SU-DHL-6 (cell line): ENCODE data around the gene RELN.

Experiments used
- CTCF ChIP-seq: fragments of 200-600 bp; sonication (generic); IDR thresholded peaks from one replicate; pipeline ENCODE4 v1.5.1; 2017; ENCODE audit warnings: antibody characterized with exemption, mild to moderate bottlenecking, low read length, moderate library complexity; ENCODE audit not compliant: insufficient read depth, poor library complexity, severe bottlenecking
- EZH2phosphoT487 ChIP-seq: fragments of 200-600 bp; sonication (generic), shearing (Covaris generic); conservative IDR thresholded peaks from 2 replicates; pipeline ENCODE4 v1.6.1; 2018; ENCODE audit warnings: mild to moderate bottlenecking, antibody characterized with exemption, low read length, moderate library complexity, mixed read lengths

- TF ChIP-seq CTCF (no peak), EZH2phosphoT487 (no peak)
These were observed 121.6 kb downstream of the RELN start for GRCh38 chr7:103867874-103868273.
